Lung (tissue), 12 donors: ENCODE data around the gene VSX1. TPM values are rescaled to one million over a fixed set of nuclear protein-coding genes. Genes with fewer than 3 reads are reported as not detected.

Source experiments
- ATAC-seq: fragments of 200-7000 bp; cut with Tn5 transposase; one replicate; pipeline ENCODE4 v1.9.1; 2020; ENCODE audit warnings: moderate number of reproducible peaks; ENCODE audit not compliant: insufficient read depth, low FRiP score
- DNase-seq, 3 donors: peaks; one replicate each; pipeline ENCODE4 v3.0.0-alpha.2; 2013 to 2017
- H3K27ac ChIP-seq, 2 donors: one replicate each; pipeline ENCODE4 v1.5.1; 2013; ENCODE audit warnings: mild to moderate bottlenecking in 2 of 2, moderate library complexity in 2 of 2, control low read depth in 1 of 2, inconsistent platforms in 1 of 2, low read depth in 1 of 2, low read length in 1 of 2
- H3K27me3 ChIP-seq, 3 donors: one replicate each; pipeline ENCODE4 v1.5.1; 2013; ENCODE audit warnings: low read length in 2 of 3; ENCODE audit not compliant: control insufficient read depth in 3 of 3, insufficient read depth in 3 of 3
- H3K36me3 ChIP-seq, 4 donors: one replicate each; pipeline ENCODE4 v1.5.1; 2013; ENCODE audit warnings: low read length in 4 of 4, mild to moderate bottlenecking in 1 of 4, moderate library complexity in 1 of 4; ENCODE audit not compliant: control insufficient read depth in 4 of 4, insufficient read depth in 4 of 4
- H3K4me1 ChIP-seq, 5 donors: one replicate each; pipeline ENCODE4 v1.5.1; 2013; ENCODE audit warnings: low read length in 5 of 5, mild to moderate bottlenecking in 2 of 5, moderate library complexity in 1 of 5; ENCODE audit not compliant: control insufficient read depth in 5 of 5, insufficient read depth in 5 of 5
- H3K4me3 ChIP-seq: one replicate; pipeline ENCODE4 v1.5.1; 2013; ENCODE audit warnings: mild to moderate bottlenecking, control low read depth, moderate library complexity
- H3K9ac ChIP-seq, 2 donors: one replicate each; pipeline ENCODE4 v1.5.1; 2013; ENCODE audit warnings: low read length in 2 of 2, control low read depth in 1 of 2; ENCODE audit not compliant: insufficient read depth in 1 of 2
- H3K9me3 ChIP-seq, 4 donors: one replicate each; pipeline ENCODE4 v1.5.1; 2013; ENCODE audit warnings: low read length in 3 of 4, mild to moderate bottlenecking in 1 of 4, moderate library complexity in 1 of 4; ENCODE audit not compliant: control insufficient read depth in 4 of 4, insufficient read depth in 3 of 4
- WGBS, 2 donors: extraction: QIAGEN DNeasy Blood & Tissue Kit; methylation state at CpG; one replicate each; pipeline ENCODE4 v1.1.7; 2013; 5-methylcytosine and 5-hydroxymethylcytosine counted together
- polyA plus RNA-seq, 2 donors: library from polyadenylated mRNA; stranded (reverse); fragments of 200-250 nt; gene quantifications; one replicate each; pipeline ENCODE4 v1.2.1, GENCODE V29; 2013
- total RNA-seq, 2 donors: library from RNA; depleted of rRNA in 1 of 2; stranded (reverse); fragments of >200 nt in 1 of 2; gene quantifications; one replicate each; pipeline ENCODE4 v1.2.1, GENCODE V29; 2014 to 2021
- TF ChIP-seq, protein P1 (sequence below): IDR thresholded peaks from 2 replicates; pipeline ENCODE4 v1.5.1; 2012; ENCODE audit warnings: mild to moderate bottlenecking; ENCODE audit errors: control extremely low read depth, extremely low read depth
- donor health status: control.
- donor health status: control.
- donor health status: Bipolar disorder and iron deficiency.
- donor health status: healthy.
- donor health status: DM: yes; HTN: yes; CAD: no.

The VSX1 gene
- total and polyA plus RNA-seq, 4 donors, result not detected

DNA sequence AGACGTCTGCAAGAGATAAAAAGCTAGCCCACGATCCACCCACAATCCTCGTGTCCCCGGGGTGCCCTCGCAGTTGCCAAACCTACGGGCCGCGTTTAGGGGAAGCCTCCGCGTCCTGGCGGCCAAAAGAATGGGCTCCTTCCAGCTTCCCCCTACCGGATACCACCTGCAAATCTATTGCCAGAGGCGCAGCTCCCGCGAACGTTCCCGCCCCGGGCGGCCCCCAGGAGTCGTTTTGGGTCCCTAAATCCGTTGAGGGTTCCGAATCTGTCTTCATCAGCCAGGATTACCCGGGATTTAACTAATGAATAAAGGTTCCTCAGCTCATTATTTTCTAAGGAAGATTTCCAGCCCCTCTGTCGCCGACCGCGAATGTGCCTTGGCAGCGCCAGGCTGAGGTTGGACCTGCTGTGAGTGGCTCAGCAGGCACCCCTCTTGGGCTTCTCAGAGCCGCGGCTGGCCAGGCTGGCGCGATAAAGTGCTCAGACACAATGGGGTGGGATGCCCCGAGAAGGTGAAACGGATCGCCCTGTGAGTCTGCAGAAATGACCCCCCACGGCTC lies 2.8 kb upstream of the VSX1 start:
- WGBS, 2 donors, result 4 to 5% methylated on average over 36 of the region's 36 CpGs
- no peak for DNase-seq
- H3K4me3 ChIP-seq, result no peak overlapping the region

DNA sequence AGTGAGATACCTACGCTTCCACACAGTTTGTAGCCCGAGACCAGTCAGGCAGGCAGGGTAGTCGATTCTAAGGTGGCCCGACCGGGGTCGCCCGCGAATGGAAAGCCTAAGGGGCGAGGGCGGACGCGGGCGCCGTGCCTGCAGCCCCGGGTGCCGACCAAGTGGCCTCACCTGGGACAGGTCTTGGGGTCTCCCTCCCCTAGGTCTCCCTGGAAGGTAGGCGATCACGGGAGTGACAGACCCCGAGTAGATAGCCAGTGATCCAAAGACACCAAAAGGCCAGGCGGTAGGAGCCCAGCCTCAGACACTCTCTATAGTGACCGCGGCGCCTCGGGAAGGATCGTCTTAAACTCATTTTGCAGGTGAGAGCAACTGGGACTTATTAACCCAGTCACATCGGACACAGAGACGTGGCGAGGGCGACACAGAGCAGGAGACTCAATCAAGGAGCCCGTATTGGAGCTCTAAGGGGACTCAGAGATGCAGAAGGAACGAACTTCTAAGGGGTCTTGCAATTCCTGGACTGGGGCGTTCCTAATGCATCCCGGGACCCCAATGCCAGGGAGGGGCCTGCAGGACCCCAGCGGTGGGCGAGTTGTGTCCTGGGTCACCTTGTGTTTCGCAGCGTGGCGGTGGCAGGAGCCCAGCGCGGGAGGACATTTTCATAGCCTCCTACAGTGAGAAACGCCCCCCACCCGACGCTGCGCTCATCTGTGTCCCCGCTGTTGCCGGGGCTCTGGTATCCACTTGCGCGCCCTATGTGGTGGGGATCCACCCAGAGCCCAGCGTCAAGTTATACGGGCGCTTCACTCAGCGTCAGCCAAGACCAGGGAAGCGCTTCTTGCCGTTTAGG lies 2.1 kb upstream of the VSX1 start:
- Histone ChIP-seq H3K4me3 (no peak overlapping the region), H3K27me3 (peaks cover 21 to 89% (median 68%) of the 10 kb centered on the region in 3 donors), H3K9ac (no peak overlapping the region), H3K9me3 (peaks cover 0 to 7% (median 0%) of the 10 kb centered on the region in 4 donors), H3K4me1 (peaks cover 0 to 5% (median 0%) of the 10 kb centered on the region in 5 donors), H3K36me3 (no peaks in the 10 kb centered on the region), H3K27ac (no peak overlapping the region)
- 8 to 12% methylated on average over 52 to 54 of the region's 54 CpGs for WGBS, 2 donors
- DNase-seq, result no peak
- no peak for ATAC-seq
- TF ChIP-seq, protein P1, sequence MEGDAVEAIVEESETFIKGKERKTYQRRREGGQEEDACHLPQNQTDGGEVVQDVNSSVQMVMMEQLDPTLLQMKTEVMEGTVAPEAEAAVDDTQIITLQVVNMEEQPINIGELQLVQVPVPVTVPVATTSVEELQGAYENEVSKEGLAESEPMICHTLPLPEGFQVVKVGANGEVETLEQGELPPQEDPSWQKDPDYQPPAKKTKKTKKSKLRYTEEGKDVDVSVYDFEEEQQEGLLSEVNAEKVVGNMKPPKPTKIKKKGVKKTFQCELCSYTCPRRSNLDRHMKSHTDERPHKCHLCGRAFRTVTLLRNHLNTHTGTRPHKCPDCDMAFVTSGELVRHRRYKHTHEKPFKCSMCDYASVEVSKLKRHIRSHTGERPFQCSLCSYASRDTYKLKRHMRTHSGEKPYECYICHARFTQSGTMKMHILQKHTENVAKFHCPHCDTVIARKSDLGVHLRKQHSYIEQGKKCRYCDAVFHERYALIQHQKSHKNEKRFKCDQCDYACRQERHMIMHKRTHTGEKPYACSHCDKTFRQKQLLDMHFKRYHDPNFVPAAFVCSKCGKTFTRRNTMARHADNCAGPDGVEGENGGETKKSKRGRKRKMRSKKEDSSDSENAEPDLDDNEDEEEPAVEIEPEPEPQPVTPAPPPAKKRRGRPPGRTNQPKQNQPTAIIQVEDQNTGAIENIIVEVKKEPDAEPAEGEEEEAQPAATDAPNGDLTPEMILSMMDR, result no peak

More for the DNA sequence above, 2.8 kb upstream of the VSX1 start:
- Histone ChIP-seq H3K9ac (no peak overlapping the region), H3K27me3 (peaks cover 17 to 87% (median 62%) of the 10 kb centered on the region in 3 donors), H3K4me1 (peaks cover 0 to 5% (median 0%) of the 10 kb centered on the region in 5 donors), H3K27ac (no peak overlapping the region), H3K36me3 (no peaks in the 10 kb centered on the region), H3K9me3 (peaks cover 0 to 7% (median 0%) of the 10 kb centered on the region in 4 donors)
- ATAC-seq, result no peak
- TF ChIP-seq, protein P1, result no peak

DNA sequence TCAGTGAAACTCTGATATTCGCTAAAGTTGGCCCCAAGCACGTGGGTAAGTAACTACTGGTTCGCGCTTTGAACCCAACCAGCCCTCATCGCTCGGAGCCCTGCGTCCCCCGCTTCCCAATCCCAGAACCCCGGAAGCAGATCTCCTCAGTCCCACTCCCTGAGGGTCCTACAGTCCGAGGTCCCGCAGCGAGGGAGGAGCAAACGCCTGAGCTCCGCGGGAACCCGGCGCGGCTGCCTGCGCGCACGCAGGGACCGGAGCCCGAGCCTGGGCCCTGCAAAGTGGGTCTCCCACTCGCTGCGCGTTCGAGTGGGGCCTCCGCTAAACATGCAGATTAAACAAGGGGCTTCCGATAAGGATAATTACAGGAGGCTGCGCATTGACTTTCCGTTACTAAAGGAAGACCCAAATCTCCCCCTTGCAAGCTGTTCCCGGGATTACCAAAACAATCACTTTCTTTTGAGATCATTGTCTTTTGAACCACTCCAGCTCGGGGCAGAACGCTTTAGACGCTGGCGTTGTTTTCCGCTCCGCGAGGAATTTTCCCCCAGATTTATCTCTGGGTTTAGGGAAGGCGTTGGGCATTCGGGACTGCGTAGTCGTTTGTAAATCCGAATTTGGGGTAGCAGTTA lies 1.3 kb upstream of the VSX1 start:
- WGBS, 2 donors, result 5% methylated on average over 44 of the region's 44 CpGs
- no peak overlapping the region for H3K27ac ChIP-seq
- H3K4me3 ChIP-seq, result no peak overlapping the region
- TF ChIP-seq, protein P1, result no peak
- H3K27me3 ChIP-seq, result peaks cover 19 to 96% (median 76%) of the 10 kb centered on the region in 3 donors
- ATAC-seq (no peak), DNase-seq (no peak)
- H3K9ac ChIP-seq, result no peak overlapping the region
- H3K4me1 ChIP-seq, result peaks cover 0 to 5% (median 0%) of the 10 kb centered on the region in 5 donors
- H3K9me3 ChIP-seq, result peaks cover 0 to 7% (median 0%) of the 10 kb centered on the region in 4 donors
- H3K36me3 ChIP-seq, result no peaks in the 10 kb centered on the region
